ENCODE data around the gene WDR54.

DNA sequence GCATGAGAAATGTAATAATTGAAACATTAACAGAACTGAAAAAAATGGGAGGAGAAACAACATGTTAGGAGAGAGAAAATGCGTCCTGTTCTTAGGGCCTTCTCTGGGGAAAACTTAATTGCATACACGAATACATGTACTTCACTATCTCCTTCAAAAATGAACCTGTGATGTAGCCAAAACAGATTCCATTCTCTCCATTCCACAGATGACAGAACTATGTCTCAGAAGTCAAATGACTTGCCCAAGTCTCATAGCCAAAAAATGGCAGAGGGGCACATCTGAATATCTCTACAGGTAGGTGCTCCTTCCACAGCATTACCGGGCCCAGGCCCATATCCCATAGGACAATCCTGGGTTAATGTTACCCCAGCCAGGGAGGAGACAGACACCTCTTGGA is 37.5 kb upstream of the WDR54 start:
- TF ChIP-seq, protein P1, sequence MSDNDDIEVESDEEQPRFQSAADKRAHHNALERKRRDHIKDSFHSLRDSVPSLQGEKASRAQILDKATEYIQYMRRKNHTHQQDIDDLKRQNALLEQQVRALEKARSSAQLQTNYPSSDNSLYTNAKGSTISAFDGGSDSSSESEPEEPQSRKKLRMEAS (IDR thresholded peaks at IDR 0.05) = no peak
- TF ChIP-seq SMC3 (IDR thresholded peaks at IDR 0.05) (no peak), MAFK (IDR thresholded peaks at IDR 0.05; ENCODE audit: partially characterized antibody) (no peak), RFX5 (IDR thresholded peaks at IDR 0.05) (no peak), POLR2A (IDR thresholded peaks at IDR 0.05; ENCODE audit: low read length) (no peak), NR3C1 (IDR thresholded peaks at IDR 0.05) (no peak), RNF2 (IDR thresholded peaks at IDR 0.05; ENCODE audit: borderline replicate concordance, low read depth) (no peak), JUNB (IDR thresholded peaks at IDR 0.05) (no peak), NPAS2 (CRISPR knock-in tag; IDR thresholded peaks at IDR 0.05; ENCODE audit: borderline replicate concordance) (no peak), RCOR1 (IDR thresholded peaks at IDR 0.05; ENCODE audit: low read depth, low read length) (no peak), BHLHE40 (IDR thresholded peaks at IDR 0.05; ENCODE audit: low read depth, low read length) (no peak)
- TF ChIP-seq, protein P2, sequence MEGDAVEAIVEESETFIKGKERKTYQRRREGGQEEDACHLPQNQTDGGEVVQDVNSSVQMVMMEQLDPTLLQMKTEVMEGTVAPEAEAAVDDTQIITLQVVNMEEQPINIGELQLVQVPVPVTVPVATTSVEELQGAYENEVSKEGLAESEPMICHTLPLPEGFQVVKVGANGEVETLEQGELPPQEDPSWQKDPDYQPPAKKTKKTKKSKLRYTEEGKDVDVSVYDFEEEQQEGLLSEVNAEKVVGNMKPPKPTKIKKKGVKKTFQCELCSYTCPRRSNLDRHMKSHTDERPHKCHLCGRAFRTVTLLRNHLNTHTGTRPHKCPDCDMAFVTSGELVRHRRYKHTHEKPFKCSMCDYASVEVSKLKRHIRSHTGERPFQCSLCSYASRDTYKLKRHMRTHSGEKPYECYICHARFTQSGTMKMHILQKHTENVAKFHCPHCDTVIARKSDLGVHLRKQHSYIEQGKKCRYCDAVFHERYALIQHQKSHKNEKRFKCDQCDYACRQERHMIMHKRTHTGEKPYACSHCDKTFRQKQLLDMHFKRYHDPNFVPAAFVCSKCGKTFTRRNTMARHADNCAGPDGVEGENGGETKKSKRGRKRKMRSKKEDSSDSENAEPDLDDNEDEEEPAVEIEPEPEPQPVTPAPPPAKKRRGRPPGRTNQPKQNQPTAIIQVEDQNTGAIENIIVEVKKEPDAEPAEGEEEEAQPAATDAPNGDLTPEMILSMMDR (IDR thresholded peaks at IDR 0.05) = no peak
- TF ChIP-seq, protein P3, sequence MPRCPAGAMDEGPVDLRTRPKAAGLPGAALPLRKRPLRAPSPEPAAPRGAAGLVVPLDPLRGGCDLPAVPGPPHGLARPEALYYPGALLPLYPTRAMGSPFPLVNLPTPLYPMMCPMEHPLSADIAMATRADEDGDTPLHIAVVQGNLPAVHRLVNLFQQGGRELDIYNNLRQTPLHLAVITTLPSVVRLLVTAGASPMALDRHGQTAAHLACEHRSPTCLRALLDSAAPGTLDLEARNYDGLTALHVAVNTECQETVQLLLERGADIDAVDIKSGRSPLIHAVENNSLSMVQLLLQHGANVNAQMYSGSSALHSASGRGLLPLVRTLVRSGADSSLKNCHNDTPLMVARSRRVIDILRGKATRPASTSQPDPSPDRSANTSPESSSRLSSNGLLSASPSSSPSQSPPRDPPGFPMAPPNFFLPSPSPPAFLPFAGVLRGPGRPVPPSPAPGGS (IDR thresholded peaks at IDR 0.05) = no peak
- TF ChIP-seq, protein P4, sequence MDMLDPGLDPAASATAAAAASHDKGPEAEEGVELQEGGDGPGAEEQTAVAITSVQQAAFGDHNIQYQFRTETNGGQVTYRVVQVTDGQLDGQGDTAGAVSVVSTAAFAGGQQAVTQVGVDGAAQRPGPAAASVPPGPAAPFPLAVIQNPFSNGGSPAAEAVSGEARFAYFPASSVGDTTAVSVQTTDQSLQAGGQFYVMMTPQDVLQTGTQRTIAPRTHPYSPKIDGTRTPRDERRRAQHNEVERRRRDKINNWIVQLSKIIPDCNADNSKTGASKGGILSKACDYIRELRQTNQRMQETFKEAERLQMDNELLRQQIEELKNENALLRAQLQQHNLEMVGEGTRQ (IDR thresholded peaks at IDR 0.05) = no peak

All from A549 (cell line).